GM19328 (cell line): ENCODE results near the gene SEMA4A.
"Not testable (repeated sequence)": the region's sequence is repeated elsewhere in the genome, so short reads cannot be mapped to it uniquely, and the experiment has no call there.

Experiments
- ATAC-seq: cut with Tn5 transposase; IDR thresholded peaks from one replicate; pipeline ENCODE4 v1.9.1; 2021; ENCODE audit warnings: mild to moderate bottlenecking, moderate library complexity; ENCODE audit not compliant: unreplicated experiment

SEMA4A gene

DNA sequence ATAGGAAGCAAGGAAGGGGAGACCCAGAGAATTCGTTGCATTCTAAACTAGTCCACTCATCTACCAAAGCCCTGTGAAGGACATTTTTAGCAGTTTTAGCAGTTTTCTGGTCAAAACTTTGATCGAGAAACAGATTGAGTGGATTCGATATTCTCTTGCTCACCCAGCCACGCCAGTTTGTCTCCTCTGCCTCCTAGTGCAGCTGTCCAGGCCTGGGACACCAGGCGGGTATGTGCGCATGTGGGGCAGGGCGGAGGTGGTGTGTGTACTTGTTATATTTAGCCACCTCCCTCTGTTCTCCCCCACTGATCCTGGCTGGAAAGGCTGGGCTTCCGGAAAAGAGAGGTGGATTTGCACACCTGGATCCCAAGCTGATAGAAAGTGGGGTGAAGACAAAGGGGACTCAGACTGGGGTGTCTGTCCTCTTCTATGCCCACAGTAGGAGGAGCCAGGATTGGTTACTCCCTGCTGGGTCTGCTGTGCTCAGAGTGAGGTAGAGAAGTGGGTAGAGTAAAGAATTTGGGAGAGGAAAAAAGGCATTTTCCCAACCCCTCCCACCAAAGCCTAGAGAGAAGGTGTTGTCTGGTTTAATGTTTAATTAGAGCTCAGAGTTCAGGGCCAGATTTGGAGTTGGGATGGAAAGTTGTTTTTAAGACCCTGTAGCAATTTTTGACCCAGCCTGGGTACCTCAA lies 35.1 kb upstream of the SEMA4A start:
- ATAC-seq: no peak

DNA sequence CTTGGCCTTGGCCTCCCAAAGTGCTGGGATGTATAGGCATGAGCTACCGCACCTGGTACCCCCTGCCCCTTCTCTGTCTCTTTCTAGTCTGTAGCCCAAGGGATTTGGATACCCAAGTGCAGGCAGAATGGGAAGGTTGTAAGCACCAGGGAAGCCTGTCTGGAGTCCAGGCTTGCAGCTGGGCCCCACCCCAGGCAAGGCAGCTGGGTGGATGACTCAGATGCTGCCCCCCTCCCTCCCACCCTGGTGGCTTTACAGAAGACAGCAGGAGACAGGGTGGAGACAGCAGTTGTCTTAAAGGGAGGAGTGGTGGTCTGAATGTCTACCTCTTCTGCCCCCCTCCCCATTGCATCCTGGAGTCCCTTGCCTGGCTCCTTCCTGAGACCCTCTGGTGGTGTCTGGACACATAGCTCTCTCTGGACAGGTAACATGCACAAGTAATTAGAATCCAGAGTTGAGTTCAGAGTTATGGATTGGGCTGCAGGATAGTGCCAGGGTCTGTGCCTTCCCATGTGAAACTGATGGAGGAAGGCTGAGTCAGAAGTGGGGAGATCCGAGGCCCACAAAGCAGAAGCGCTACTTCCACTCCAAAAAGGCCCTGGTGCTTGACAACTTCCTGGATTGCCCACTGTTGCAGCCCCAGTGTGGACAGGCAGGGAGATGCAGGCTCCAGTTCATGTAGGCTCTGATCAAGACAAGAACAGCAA lies 33.7 kb upstream of the SEMA4A start:
- no peak for ATAC-seq

DNA sequence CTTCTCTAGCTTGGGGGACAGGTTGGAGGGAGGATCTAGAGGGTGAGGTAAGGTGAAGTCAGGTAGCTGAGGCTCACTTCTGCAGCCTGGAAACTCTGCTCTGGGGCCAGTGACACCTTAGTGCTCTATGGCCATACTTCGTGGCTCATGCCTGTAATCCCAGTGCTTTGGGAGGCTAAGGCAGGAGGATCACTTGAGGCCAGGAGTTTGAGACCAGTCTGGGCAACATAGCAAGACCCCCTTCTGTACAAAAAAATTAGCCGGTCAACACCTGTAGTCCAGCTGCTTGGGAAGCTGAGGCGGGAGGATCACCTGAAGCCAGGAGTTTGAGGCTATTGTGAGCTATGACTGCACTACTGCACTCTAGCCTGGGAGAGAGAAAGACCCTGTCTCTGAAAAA lies 33.1 kb upstream of the SEMA4A start:
- no peak for ATAC-seq

DNA sequence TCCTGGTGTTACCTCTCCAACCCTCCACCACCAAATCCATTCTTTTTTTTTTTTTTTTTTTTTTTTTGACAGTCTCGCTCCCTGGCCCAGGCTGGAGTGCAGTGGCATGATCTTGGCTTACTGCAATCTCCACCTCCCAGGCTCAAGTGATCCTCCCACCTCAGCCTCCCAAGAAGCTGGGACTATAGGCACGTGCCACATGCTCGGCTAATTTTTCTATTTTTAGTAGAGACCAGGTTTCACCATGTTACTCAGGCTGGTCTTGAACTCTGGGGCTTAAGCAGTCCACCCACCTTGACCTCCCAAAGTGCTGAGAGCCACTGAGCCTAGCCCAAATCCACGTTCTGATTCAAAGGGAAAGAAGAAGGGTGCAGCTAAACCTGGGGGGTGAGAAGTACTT lies 32.4 kb upstream of the SEMA4A start:
- not testable (repeated sequence) for ATAC-seq

DNA sequence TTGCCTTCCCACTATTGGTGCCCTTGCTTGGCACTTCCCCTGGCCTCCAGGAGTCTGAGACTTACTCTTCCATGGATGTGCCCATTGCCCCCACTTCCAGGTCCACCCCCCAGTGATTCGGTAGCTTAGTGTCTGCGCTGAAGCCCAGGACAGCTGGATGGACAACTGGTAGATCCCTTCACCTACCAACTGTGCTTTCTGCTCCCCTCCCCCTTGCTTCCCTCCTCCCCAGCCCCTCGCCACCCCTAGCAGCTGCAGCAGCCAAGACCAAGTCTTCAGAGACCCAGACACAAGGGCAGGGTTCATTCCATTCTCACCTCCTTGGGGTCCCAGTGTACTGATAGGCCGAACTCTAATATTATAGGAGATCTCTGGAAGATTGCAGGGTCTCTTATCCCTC lies 31.9 kb upstream of the SEMA4A start:
- no peak for ATAC-seq

DNA sequence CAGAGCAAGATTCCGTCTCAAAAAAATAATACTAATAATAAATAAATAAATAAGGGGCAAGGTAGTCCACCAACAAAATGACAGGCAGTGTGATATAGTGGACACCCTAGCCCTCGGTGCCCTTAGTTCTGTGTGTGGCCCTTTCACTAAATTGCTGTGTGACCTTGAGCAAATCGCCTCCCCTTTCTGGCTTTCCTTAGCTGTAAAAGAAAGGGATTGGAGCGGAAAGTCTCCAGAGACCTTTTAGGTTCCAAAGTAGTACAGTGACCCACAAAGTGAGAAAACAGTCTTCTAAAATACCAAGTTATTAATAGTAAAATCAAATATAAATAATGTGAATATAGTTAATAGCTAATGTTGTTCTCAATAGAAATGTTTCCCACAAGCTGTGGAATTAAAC lies 31.3 kb upstream of the SEMA4A start:
- no peak for ATAC-seq

DNA sequence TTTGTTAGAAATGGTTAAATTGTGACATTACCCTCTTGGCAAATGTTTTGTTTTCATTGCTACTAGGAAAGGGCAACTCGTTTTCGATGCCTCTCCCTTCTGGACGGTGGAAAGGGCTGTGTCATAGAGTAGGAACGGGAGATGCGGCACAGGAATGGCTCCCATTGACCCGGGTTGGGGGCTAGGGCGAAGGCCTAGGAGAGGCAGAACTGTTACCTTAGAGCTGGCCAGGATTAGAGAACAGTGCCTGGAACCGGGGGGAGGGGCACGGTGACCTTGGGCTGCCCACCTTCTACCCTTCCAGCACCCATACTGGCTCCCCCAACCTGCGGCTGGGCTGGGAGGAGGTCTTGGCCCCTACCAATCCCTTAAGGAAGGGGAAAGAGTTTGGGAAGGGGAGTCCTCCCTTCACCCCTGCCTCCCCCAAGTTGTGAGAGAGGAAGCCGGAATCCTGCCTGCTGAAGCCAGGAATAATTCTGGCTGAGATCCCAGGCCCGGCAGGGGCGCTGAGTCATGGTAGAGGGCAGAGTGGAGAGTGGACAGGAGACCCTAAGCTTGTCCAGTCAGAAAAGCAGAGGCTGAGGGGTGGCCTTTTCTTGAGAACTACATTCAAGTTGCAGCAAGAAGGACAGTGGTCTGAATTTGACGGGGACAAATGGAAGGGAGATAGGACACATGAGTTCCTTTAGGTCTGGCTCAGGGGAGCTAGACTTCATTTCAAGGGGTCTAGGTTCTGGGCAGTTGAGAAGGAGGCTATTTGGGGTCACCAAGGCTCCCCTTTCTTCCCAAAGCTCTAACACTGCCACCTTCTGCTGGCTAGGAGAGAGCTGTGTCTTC lies 30.6 kb upstream of the SEMA4A start:
- ATAC-seq: no peak

DNA sequence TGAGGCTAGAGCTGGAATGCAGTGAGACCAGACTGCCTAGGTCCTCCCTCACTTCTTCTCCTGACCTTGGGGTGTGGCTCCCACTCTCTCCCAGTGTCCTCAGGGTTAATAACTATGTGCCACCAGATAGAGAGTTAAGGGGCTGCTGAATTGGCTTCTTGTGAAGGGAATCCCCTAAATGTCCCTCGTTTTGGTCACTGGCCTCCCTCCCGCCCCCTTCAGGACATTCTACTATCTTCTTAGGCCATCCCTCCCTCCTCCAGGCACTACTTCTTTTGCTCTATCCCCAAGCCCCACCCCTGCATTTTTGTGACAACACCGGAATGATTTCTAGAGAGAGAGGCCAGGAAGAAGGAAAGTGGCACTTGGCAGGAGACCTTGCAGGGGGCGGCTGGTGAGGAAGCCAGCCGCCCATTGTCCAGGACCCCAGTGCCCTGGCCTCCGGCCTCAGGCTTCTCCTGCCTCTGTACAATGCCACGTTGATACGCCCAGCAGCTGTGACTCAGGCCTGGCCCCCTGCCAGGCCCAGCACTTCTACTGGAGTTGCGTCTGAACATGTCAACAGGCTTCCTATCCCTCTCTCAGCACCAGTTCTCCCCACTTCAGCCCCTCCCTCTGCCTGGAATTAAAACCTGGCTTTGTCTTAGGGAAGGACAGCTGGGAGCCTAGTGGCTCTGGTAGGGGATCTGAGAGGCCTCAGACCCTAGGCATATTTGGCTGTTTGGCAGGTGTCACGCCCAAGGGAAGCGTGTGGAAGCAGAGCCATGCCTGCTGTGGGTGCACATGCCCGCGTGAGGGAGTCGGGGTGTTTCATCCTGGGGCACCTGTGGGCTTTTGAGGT lies 29.8 kb upstream of the SEMA4A start:
- no peak for ATAC-seq

DNA sequence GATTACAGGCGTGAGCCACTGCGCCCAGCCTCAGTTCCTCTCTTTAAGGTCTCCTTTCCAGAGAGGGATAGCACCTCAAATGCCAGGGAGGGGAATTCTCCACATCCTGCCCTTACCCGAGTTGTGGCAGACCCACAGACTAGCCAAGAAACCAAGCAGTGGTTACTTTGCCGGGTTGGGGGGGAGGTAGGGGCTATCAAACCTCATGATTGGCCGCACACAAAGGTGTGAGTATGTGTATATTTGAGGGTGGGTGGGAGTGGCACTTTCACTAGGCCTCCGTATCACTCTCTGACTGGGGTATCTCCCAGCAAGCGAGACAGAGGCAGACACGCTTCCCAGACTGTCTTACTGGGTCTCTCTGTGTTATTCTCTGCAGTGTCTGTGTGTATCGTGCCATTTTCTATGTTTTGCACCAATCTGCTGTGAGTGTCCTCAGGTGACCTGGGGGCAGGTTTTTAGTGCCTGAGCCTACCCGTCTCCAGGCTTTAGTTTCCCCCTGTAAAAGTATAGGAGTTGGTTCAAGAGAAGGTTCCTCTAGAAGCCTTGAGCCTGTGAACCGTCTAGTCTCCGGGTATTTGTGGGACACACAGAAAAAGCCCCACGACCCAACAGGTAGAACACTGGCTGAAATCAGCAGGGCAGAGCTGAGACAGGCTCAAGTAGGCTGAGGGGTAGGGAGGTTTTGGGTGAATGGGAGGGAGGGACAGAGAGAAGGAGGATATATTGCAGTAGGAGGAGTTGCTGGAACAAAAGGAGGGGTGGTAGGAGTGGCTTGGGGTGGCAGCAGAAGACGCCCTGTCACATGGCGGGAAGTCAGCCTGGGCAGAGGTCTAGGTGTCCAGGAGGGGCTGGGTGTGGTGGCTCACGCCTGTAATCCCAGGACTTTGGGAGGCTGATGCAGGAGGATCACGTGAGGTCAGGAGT lies 28.6 kb upstream of the SEMA4A start:
- no peak for ATAC-seq

DNA sequence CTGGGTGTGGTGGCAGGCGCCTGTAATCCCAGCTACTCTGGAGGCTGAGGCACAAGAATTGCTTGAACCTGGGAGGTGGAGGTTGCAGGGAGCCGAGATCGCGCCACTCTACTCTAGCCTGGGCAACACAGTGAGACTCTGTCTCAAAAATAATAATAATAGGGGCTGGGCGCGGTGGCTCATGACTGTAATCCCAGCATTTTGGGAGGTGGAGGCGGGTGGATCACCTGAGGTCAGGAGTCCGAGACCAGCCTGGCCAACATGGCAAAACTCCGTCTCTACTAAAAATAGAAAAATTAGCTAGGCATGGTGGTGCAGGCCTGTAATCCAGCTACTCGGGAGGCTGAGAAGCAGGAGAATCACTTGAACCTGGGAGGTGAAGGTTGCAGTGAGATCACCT lies 27.8 kb upstream of the SEMA4A start:
- not testable (repeated sequence) for ATAC-seq

DNA sequence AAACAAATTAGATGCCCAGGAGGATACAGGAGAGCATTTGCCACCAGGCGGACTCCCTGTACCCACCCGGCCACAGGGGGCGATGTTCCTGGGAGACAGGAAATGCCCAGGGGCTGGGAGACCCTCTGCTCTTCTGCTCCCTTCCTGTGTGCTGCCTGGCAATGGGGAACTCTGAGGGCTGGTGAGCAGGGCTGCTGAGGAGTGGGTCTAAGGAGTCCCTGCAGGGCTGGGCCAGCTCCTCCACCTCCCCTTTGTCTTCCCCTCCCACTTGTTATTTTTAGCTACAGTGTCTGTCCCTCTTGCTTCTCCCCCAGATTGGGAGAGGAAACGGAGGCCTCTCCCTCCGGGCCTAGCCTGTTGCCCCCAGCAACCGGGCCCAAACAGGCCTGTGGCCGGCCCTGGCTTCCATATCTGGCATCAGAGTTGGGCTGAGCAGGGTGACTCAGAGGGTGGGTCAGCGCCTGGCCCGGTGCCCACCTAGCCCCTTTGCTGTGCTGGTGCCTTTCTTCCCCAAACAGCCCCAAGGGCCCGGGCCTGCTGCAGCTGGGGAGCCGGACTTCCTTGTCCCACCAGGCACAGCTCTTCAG lies 27.2 kb upstream of the SEMA4A start:
- no peak for ATAC-seq

DNA sequence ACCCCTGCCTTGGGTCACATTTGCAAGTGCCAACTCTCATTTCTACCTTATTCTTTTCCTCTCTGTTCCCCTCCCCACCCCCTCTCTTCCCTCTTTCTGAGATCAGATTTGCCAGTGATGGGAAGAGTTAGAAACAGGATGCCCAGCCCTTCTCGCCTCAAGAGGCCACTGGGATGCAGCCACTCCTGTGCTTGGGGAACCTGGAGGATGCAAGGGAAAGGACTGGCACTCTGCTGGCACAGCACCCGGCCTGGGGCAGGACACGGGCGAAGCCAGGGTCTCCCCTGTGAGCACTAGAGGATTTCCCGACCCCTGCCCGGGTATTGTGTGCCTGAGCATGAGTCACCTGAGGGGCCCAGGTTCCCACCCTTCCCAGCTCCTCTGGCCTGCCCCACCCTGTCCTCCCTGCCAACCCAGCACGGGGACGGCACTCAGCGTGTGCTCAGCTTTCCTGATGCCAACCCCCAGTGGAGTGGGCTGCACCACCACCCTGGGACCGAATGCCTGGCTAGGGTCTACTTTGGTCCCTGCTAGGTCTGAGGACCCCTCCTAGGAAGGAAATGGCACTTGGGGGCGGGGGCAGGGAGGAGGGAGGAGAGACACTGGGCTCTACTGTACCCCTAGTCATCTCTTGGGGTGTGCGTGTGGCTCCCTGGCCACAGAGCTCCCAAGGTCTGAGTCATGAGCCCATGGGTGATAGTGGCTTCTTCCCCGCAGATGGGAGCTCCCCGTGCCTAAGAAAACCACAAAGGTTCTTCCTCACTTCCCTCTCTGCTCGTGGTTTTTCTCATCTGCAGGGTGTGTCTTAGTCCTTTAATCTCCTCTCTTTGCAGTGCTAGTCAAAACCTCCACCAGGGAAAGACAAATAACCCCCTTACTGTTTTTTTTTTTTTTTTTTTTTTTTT lies 26.5 kb upstream of the SEMA4A start:
- ATAC-seq: peak; percentile 43

DNA sequence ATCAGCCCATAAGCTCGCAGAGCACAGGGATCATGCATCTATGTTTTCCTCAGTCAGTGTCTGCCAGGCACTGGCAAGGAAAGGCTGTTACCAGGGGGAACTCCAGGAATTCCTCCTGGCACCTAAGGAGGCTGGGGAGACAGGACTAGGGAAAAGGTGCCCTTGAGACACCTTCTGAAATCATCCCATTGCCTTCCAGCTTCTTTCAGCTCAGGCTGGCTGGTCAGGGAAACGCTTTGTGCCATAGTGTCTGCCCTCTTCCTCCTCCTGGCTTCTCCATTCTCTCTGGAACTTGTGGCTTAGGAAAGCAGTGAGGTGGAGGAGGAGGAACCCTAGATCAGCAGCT lies 25.1 kb upstream of the SEMA4A start:
- no peak for ATAC-seq

DNA sequence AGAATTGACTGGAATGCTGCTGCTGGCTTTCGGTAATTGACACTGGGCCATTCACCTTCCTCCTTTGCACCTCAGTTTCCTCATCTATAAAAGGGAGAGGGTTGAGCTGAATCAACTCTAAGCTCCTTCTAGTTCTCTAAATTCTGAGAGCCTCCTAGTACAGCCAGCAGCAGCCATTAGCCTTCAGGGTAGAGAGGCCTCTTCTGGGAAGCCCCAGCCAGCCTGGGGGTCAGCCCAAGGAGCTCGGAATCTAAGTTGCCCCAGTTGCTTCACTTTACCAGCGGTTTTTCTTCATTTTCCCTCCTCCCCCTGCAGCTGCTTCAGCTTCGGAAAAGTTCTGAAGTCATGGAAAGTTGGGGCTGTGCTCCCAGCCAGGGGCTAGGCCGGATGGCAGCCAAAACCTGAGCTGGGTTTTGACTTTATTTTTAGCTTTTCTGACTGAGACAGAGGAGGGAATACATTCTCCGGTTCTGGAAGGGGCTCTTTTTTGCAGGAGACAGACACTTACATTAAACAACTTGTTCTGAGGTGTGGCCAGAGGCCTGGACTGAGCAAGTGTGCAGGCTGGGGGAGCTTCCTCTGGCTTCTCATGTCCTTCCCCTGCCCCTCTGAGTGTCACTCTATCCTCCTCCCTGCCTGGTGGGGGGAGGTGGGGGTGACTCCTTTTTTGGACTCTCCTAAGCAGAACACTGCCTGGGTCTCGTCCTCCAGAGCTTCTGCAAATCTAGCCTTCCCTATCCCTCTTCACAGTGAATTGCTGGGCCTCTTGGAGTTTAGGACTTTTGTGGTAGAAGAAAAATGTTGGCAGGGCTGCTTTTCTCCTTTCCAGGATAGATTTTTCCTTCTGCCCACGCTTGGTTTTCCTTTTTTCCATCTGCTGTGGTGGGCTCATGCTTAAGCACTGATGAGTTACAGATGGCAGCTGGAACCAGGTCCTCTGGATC lies 24.5 kb upstream of the SEMA4A start:
- ATAC-seq: no peak

DNA sequence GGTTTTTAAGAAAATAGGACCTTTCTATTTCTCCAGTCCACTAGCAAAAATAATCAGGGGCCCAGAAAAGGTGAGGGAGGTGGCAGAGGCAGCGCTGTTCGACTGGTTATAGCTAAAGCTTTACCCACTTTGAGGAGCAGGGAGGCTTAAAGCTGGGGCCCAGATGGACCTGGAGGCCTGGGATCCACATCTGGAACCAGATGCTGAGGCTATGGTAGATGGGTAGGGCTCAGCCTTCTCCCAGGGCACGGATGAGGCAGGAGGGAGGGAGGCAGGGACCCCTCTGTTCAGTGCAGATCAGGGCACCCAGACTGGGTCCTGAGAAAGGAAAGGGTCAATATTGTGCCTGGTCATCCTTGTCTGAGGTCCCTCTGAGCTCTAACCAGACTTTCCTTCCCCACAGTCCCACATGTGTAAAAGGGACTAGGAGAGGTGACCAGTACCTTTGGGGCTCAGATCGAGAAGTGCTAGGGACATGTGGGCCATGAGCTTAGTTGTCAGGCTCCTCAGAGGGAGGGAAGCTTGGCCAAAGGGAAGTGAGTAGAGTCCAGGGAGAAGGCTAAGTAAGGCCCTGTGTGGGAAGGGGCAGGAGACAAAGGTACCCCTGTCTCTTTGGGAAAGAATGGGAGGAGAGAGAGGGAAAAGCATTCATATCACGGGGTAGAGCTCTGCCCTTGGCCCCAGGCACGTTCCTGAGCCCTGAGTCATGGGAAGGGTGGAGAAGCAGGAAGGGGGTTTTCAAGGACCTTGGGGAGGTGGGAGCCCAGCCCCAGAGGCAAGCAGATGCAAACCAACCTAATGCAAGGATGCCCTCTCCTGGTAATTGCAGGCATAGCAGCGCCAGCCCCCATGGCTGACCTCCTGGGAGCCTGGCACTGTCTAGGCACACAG lies 23.5 kb upstream of the SEMA4A start:
- ATAC-seq: no peak

DNA sequence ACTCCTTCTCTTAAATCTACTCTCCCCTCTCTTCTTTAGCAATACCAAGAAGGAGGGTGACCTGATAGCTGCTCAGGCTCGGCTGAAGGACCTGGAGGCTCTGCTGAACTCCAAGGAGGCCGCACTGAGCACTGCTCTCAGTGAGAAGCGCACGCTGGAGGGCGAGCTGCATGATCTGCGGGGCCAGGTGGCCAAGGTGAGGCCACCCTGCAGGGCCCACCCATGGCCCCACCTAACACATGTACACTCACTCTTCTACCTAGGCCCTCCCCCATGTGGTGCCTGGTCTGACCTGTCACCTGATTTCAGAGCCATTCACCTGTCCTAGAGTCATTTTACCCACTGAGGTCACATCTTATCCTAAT lies 22.8 kb upstream of the SEMA4A start:
- no peak for ATAC-seq
